Measurements from ENCODE around the gene C19orf33. TPM values are rescaled to one million over a fixed set of nuclear protein-coding genes. Genes with fewer than 3 reads are reported as not detected.
A peak's percentile ranks its signal among the peaks of the same experiment; 100 is the strongest.
"Not testable (repeated sequence)": the region's sequence is repeated elsewhere in the genome, so short reads cannot be mapped to it uniquely, and the experiment has no call there.

Gene C19orf33
- polyA plus RNA-seq: 1 to 10 TPM in 1 of 3 donors, not detected in 2; 2.8 TPM

GRCh38 chr19:38303517-38304351 lies at the start of gene C19orf33:
C19orf33 (plus strand) TSS chr19:38304251; CDS start chr19:38304262, 11 bp downstream.
- H3K4me3 Mint-ChIP-seq: no peak within 1 kb of the TSS
- peaks cover 0 to 2% (median 0%) of the 10 kb centered on the region in 3 donors for H3K36me3 Mint-ChIP-seq
- H3K9me3 Mint-ChIP-seq: no peaks in the 10 kb centered on the region
- peaks cover 0 to 4% of the 10 kb centered on the region in 2 donors for H3K4me1 Mint-ChIP-seq
- DNase-seq: no peak
- no peak within 1 kb of the TSS for H3K27ac Mint-ChIP-seq
- H3K27me3 Mint-ChIP-seq (ENCODE audit: low read depth in 3 of 3): peaks cover 0 to 1% (median 1%) of the 10 kb centered on the region in 3 donors

- peaks cover 3 to 13% (median 10%) of the 10 kb centered on the region in 3 donors for H3K27me3 Mint-ChIP-seq (ENCODE audit: low read depth in 3 of 3)
- no peak overlapping the region for H3K27ac Mint-ChIP-seq
- no peaks in the 10 kb centered on the region for H3K4me1 Mint-ChIP-seq
- H3K4me3 Mint-ChIP-seq: no peak overlapping the region
- H3K9me3 Mint-ChIP-seq: peaks cover 0 to 2% (median 0%) of the 10 kb centered on the region in 6 donors
- no peak for DNase-seq
- H3K36me3 Mint-ChIP-seq: no peaks in the 10 kb centered on the region
Observed at GRCh38 chr19:38255383-38256014, 48.6 kb upstream of the C19orf33 start.

- H3K4me1 Mint-ChIP-seq: peaks cover 10 to 13% of the 10 kb centered on the region in 2 donors
- not testable (repeated sequence) for DNase-seq, H3K9me3 Mint-ChIP-seq, H3K4me3 Mint-ChIP-seq, H3K27ac Mint-ChIP-seq, H3K36me3 Mint-ChIP-seq
- peaks cover 8 to 18% (median 11%) of the 10 kb centered on the region in 3 donors for H3K27me3 Mint-ChIP-seq (ENCODE audit: low read depth in 3 of 3)
Observed at GRCh38 chr19:38261942-38262341, 42.1 kb upstream of the C19orf33 start.

GRCh38 chr19:38262585-38263268 lies 41.3 kb upstream of the C19orf33 start:
- H3K9me3 Mint-ChIP-seq: no peaks in the 10 kb centered on the region
- peaks cover 8 to 14% (median 11%) of the 10 kb centered on the region in 3 donors for H3K27me3 Mint-ChIP-seq (ENCODE audit: low read depth in 3 of 3)
- H3K36me3 Mint-ChIP-seq: no peaks in the 10 kb centered on the region
- H3K4me3 Mint-ChIP-seq: peak overlapping the region in 2 of 5 donors; percentile 2 to 26
- no peak overlapping the region for H3K27ac Mint-ChIP-seq
- peaks cover 10 to 13% of the 10 kb centered on the region in 2 donors for H3K4me1 Mint-ChIP-seq
- no peak for DNase-seq

GRCh38 chr19:38263689-38264485 lies 40.2 kb upstream of the C19orf33 start:
- H3K36me3 Mint-ChIP-seq: no peaks in the 10 kb centered on the region

GRCh38 chr19:38264486-38265212 lies 39.4 kb upstream of the C19orf33 start, which contains the start of gene SPINT2:
SPINT2 (plus strand) TSS chr19:38264573; CDS start chr19:38264893, 320 bp downstream.
- no peaks in the 10 kb centered on the region for H3K9me3 Mint-ChIP-seq
- H3K36me3 Mint-ChIP-seq: no peaks in the 10 kb centered on the region
- H3K27ac Mint-ChIP-seq: no peak within 1 kb of the TSS
- H3K4me1 Mint-ChIP-seq: peaks cover 10 to 13% of the 10 kb centered on the region in 2 donors
- DNase-seq: peak in 1 of 3 donors; percentile 6
- H3K27me3 Mint-ChIP-seq (ENCODE audit: low read depth in 3 of 3): peaks cover 8 to 16% (median 11%) of the 10 kb centered on the region in 3 donors
- peak within 1 kb of the TSS; percentile 68 to 81 (median 77) for H3K4me3 Mint-ChIP-seq

More at GRCh38 chr19:38263689-38264485, 40.2 kb upstream of the C19orf33 start:
- Mint-ChIP-seq H3K4me1 (peaks cover 10 to 13% of the 10 kb centered on the region in 2 donors), H3K4me3 (peak overlapping the region; percentile 64 to 81 (median 71)), H3K27ac (no peak overlapping the region), H3K27me3 (ENCODE audit: low read depth in 3 of 3) (peaks cover 8 to 16% (median 11%) of the 10 kb centered on the region in 3 donors), H3K9me3 (no peaks in the 10 kb centered on the region)
- DNase-seq: peak in 2 of 3 donors; percentile 2 to 7

GRCh38 chr19:38265213-38265861 lies 38.7 kb upstream of the C19orf33 start:
- DNase-seq: no peak
- peaks cover 8 to 16% (median 11%) of the 10 kb centered on the region in 3 donors for H3K27me3 Mint-ChIP-seq (ENCODE audit: low read depth in 3 of 3)
- no peak overlapping the region for H3K27ac Mint-ChIP-seq
- no peaks in the 10 kb centered on the region for H3K9me3 Mint-ChIP-seq
- H3K4me1 Mint-ChIP-seq: peaks cover 10 to 13% of the 10 kb centered on the region in 2 donors
- no peaks in the 10 kb centered on the region for H3K36me3 Mint-ChIP-seq
- peak overlapping the region; percentile 59 to 80 (median 70) for H3K4me3 Mint-ChIP-seq

GRCh38 chr19:38265921-38266429 lies 38.1 kb upstream of the C19orf33 start:
- DNase-seq: no peak
- H3K4me1 Mint-ChIP-seq: peaks cover 10 to 13% of the 10 kb centered on the region in 2 donors

GRCh38 chr19:38266981-38267597 lies 37.0 kb upstream of the C19orf33 start:
- Mint-ChIP-seq H3K4me3 (peak overlapping the region in 1 of 5 donors; percentile 20), H3K4me1 (peaks cover 10 to 13% of the 10 kb centered on the region in 2 donors), H3K9me3 (no peaks in the 10 kb centered on the region), H3K27ac (no peak overlapping the region), H3K27me3 (ENCODE audit: low read depth in 3 of 3) (peaks cover 11 to 21% (median 11%) of the 10 kb centered on the region in 3 donors), H3K36me3 (no peaks in the 10 kb centered on the region)
- DNase-seq: no peak

More at GRCh38 chr19:38265921-38266429, 38.1 kb upstream of the C19orf33 start:
- no peak overlapping the region for H3K27ac Mint-ChIP-seq
- no peaks in the 10 kb centered on the region for H3K36me3 Mint-ChIP-seq
- no peak overlapping the region for H3K4me3 Mint-ChIP-seq
- peaks cover 11 to 18% (median 11%) of the 10 kb centered on the region in 3 donors for H3K27me3 Mint-ChIP-seq (ENCODE audit: low read depth in 3 of 3)
- no peaks in the 10 kb centered on the region for H3K9me3 Mint-ChIP-seq

- DNase-seq: no peak
Observed at GRCh38 chr19:38267761-38268483, 36.1 kb upstream of the C19orf33 start.

GRCh38 chr19:38268539-38268938 lies 35.5 kb upstream of the C19orf33 start:
- no peak for DNase-seq
- Mint-ChIP-seq H3K27ac (no peak overlapping the region), H3K4me1 (peaks cover 8 to 13% of the 10 kb centered on the region in 2 donors), H3K27me3 (ENCODE audit: low read depth in 3 of 3) (peaks cover 10 to 15% (median 11%) of the 10 kb centered on the region in 3 donors), H3K9me3 (no peaks in the 10 kb centered on the region), H3K36me3 (no peaks in the 10 kb centered on the region), H3K4me3 (no peak overlapping the region)

More at GRCh38 chr19:38267761-38268483, 36.1 kb upstream of the C19orf33 start:
- Mint-ChIP-seq H3K27me3 (ENCODE audit: low read depth in 3 of 3) (peaks cover 11 to 18% (median 11%) of the 10 kb centered on the region in 3 donors), H3K27ac (no peak overlapping the region), H3K4me1 (peaks cover 10 to 13% of the 10 kb centered on the region in 2 donors), H3K9me3 (no peaks in the 10 kb centered on the region), H3K36me3 (no peaks in the 10 kb centered on the region), H3K4me3 (no peak overlapping the region)

All from immature natural killer cell (primary cell).